PC-3 (cell line): ENCODE data around the gene KDM6A.

Experiments used
- EZH2 ChIP-seq: fragments of 300-600 bp; sonication (generic); IDR thresholded peaks from one replicate; pipeline ENCODE4 v1.6.1; 2017; ENCODE audit warnings: antibody characterized with exemption, mild to moderate bottlenecking, low read length; ENCODE audit not compliant: unreplicated experiment
- TF ChIP-seq, protein P1 (sequence below): fragments of 300-600 bp; sonication (generic); conservative IDR thresholded peaks from 2 replicates; pipeline ENCODE4 v1.5.1; 2017; ENCODE audit warnings: antibody characterized with exemption, low read depth, mild to moderate bottlenecking, low read length

GRCh38 chrX:44922980-44923379, 50.0 kb downstream of the KDM6A start:
- TF ChIP-seq, protein P1, sequence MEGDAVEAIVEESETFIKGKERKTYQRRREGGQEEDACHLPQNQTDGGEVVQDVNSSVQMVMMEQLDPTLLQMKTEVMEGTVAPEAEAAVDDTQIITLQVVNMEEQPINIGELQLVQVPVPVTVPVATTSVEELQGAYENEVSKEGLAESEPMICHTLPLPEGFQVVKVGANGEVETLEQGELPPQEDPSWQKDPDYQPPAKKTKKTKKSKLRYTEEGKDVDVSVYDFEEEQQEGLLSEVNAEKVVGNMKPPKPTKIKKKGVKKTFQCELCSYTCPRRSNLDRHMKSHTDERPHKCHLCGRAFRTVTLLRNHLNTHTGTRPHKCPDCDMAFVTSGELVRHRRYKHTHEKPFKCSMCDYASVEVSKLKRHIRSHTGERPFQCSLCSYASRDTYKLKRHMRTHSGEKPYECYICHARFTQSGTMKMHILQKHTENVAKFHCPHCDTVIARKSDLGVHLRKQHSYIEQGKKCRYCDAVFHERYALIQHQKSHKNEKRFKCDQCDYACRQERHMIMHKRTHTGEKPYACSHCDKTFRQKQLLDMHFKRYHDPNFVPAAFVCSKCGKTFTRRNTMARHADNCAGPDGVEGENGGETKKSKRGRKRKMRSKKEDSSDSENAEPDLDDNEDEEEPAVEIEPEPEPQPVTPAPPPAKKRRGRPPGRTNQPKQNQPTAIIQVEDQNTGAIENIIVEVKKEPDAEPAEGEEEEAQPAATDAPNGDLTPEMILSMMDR, result no peak
- TF ChIP-seq EZH2, result no peak
